GM18909 (cell line): ENCODE data around the gene CDHR5.
"Not testable (repeated sequence)": the region's sequence is repeated elsewhere in the genome, so short reads cannot be mapped to it uniquely, and the experiment has no call there.

Source experiments
- ATAC-seq: cut with Tn5 transposase; IDR thresholded peaks from one replicate; pipeline ENCODE4 v1.9.1; 2021; ENCODE audit warnings: mild to moderate bottlenecking; ENCODE audit not compliant: unreplicated experiment, poor library complexity

The CDHR5 gene

GRCh38 chr11:647672-648158 lies 23.0 kb upstream of the CDHR5 start:
- not testable (repeated sequence) for ATAC-seq

DNA sequence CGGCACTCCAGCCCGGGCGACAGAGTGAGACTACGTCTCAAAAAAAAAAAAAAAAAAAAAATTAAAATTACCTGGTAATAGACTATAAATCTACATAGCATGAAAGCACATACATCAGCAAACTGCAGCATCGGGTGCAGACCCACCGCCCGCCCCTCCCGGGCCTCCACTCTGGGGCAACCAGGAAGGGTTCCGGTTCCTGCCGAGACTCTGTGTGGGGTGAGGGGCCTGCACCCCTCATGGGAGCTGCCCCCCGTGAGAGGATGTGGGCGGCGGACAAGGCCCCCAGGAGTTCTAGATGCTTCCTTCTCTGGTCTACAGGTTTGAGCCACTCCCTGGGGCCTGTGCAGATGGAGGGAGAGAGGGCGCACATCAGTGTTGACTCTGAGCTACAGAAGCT lies 21.5 kb upstream of the CDHR5 start:
- ATAC-seq = no peak

DNA sequence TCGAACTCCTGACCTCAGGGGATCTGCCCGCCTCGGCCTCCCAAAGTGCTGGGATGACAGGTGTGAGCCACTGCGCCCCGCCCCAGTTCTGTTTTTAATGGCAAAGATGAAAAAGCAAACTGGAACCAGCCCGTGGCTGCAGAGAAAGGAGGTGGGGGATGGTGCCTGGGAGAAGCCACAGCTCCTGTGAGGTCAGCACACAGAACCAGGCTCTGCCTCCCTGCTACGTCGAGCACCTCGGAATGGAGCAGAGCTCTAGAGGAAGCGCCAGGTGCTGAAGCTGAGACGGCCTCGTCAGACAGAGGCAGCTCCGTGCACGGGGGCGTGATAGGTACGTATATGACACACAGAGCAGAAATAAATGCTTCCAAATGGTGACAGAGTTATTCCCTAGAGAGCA lies 20.8 kb upstream of the CDHR5 start:
- ATAC-seq = no peak

DNA sequence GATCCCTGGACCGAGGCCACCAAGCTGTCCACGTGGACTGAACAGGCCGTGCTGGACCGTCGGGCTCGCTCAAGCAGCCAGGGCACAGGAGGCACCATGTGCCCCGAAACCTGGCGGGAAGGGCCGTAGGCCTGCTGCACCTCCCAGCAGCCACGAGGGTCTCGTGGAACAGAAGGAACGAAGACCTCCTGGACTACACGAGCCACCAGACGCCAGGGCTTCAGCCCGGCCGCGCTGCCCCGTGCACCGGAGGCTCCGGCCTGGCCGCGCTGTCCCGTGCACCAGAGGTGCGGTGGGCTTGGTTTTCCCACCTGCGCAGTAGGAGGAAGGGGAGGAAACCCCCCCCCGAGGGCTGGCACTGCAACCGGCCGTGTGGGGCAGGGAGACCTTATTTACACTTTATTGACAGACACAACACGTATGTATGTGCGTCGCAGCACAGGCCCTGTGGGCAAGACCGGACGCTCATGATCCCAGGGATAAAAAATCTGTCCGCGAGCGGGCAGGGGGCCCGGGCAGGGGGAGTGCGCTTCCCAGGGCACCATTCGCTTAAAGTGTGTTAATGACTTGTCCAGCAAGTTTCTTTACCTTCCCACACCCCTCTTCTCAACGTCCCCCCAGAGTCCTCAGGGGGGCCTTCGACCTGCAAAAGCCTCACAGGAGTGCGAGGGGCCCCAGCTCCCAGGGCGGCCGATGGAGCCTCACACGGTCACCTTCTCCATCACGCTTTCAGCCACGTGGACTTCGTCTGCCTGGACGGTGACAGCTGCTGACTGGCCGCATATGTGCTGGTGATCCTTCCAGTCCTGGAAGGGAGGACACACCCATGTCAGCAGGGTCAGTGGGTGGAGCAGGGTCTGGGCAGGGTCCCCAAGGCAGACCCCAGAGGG lies 19.3 kb upstream of the CDHR5 start:
- ATAC-seq = no peak

DNA sequence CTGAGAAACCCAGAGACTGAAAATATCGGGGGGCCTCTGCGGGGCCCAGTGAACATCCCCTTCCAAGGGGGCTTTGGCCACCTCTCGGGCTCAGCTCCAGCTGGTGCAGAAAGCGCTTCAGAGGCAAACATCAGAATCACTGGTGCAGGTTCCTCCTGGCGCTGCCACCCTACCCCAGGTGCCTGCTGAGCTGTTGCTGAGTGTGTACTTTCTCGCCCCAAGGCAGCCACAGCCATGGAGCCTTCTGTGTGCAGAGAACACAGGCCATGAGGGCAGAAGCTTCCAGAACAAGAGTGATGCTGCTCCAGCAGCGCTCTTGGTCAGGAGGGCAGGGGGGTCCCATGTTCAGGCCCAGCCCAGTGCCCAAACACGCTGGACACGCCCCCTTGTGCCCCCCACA lies 18.6 kb upstream of the CDHR5 start:
- ATAC-seq = no peak

DNA sequence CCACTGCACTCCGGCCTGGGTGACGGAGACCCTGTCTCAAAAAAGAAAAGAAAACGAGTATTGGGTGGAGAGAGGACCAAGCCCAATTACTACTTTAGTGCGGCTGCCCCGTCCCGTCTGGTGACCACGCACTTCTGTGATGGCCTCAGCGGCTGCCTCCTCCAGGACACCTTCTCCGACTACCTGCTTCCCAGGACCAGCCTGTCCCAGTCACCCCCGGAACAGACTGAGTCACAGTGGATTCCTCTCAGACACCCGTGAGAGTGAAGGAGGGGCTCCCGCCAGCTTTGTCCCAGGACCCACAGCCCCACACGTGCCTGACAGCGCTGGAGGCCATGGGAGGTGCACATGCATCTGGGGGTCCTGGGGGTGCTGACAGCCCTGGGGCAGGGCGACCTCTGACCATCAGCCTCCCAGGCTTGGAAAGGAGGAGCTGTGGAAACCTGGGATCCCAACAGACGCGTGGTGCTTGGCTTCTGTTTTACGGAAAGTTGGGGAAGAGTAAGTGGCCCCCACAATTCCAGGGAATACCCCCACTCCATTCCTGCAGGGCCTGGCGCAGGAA lies 17.1 kb upstream of the CDHR5 start:
- ATAC-seq = no peak

- no peak for ATAC-seq
Observed at GRCh38 chr11:640021-640706, 15.4 kb upstream of the CDHR5 start.

- ATAC-seq = no peak
Observed at GRCh38 chr11:639332-639955, 14.7 kb upstream of the CDHR5 start.

DNA sequence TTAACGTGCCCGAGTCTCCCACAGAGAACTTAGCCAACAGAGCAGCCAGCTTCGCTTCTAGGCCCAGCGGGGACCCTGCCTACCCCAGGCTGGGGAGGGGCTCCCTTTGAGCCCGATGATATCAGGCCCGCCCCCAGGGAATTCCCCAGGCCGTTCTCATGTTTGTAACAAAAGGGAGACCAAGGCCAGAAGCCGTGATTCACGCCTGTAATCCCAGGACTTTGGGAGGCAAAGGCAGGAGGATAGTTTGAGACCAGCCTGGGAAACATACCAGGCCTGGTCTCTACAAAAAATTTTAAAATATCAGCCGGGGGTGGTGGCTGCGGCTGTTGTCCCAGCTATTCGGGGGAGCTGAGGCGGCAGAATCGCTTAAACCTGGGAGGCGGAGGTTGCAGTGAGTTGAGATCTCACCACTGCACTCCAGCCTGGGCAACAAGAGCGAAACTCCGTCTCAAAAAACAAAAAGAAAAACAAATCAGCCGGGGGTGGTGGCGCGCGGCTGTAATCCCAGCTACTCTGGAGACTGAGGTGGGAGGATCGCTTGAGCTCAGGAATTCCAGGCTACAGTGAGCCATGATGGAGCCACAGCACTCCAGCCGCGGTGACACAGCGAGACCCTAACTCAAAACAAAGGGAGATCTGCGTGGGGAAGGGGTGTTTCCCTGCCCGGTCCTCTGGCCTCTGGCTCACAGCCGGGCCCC lies 14.0 kb upstream of the CDHR5 start:
- no peak for ATAC-seq

DNA sequence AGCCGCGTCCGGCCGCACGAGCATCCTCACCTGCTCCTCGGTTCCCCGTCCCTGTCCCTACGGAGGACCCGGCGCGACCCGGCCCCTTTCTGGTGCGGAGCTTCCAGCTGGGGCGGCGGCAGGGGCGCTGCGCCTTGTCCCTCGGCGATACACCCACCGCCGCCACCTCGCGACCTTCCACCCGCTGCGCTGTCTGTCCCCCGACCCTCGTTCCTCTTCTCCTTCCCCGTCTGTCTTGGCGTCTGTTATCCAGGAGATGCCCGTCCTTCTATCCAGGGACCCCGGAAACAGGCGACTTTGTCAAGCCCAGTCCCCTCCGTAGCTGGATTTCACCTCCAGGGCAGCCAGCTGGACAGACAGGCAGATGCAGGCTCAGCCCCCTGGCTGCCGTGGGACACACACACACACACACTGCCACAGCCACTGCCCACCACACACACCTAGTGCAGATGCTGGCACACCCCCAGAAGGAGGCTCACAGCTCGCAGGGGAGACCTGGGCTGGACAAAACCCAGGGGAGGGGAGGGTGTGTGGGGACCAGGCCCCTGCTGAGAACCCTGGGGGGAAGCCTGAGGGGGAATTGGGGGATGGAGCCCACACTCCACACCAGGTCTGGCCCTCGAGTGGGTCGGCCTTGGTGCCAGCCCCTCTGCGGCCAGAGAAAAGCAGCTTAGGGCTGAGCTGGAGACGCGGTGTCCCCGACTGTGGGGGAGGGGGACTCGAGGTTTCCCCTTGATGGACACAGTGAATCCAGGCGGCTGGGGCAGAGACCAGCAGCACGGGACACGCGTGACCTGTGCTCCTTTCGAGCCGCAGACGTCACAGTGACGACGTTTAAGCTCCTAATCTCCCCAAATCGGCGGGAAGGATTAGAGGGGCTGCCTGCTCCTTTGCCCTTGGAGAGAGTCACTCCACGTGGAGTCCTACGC lies 13.1 kb upstream of the CDHR5 start:
- no peak for ATAC-seq

GRCh38 chr11:637333-637592 lies 12.5 kb upstream of the CDHR5 start:
- no peak for ATAC-seq

GRCh38 chr11:636511-637332 lies 12.0 kb upstream of the CDHR5 start, which contains the start of gene DRD4:
Gene DRD4 (plus strand): TSS chr11:637269. CDS start chr11:637305, 36 bp downstream.
- ATAC-seq = no peak

DNA sequence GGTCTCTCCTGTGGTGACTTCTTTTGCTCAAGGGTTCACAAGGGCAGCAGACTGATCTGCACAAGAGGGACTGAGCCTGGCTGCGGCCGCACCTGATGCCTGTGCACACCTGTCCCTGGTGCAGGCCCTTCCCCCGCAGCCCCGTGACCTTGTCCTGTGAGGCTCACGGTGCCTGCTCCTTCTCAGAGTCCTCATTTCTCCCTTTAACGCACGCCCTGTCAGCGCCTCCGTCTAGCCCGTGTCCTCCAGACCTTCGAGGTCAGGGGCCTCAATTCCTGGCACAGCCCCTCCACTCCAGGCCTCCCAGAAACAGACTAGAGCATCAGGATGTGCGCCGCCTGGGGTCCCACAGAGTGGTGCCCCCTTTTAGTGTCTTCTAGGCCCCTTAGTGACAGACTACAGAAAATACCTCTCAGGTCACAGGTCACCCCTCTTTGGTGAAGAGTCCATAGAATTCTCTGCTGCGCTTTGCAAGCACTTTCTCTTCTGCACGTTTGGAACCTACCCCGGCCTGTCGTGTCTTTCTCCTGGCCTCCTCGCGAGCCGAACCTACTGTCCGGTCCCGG lies 11.3 kb upstream of the CDHR5 start:
- no peak for ATAC-seq

DNA sequence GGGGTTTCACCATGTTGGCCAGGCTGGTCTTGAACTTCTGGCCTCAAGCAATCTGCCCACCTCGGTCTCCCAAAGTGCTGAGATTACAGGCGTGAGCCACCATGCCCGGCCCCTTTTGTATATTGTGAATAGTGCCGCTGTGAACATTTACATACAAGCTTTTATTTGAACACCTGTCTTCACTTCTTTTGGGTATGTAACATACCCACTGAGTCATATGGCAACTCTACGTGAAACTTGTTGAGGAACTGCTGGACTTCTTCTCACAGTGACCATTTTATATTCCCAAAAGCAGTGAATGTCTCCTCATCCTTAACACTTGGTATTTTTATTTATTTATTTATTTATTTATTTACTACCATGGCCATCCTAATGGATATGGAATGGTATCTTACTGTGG lies 6.1 kb upstream of the CDHR5 start:
- ATAC-seq = no peak

- ATAC-seq = no peak
Observed at GRCh38 chr11:629237-629583, 4.5 kb upstream of the CDHR5 start.

DNA sequence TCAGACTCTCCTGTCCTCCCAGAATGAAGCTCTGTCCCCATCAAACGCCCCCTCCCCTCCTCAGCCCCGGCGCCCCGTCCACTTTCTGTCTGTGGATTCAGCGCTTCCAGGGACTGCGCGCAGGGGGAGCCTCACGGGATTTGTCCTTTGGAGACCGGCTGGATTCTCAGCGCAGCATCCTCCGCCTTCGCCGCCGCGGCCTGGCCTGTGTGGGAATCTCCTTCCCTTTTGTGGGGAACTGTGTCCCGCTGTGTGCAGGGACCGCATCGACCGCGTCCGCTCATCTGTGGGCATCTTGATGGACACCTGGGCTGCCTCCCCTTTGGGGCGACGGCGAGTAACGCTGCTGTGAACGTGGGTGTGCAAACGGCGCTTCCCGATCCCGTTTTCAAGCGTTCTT lies 3.3 kb upstream of the CDHR5 start:
- no peak for ATAC-seq

DNA sequence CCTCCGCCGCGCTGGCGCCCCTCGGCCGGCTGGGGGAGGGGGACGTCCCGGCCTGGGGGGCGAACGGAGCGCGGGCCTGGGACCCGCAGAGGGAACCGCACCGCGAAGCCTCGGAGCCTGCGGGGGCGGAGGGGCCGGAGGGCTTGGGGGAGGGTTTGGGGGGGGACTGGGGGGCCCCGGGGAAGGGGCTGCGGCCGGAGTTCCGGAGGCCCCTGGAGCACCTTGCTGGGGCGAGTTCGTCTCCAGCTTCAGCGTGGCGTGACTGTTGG lies 2.5 kb upstream of the CDHR5 start:
- ATAC-seq = no peak

- ATAC-seq = no peak
Observed at GRCh38 chr11:626475-627307, 1.9 kb upstream of the CDHR5 start, which contains the start of gene SCT. Gene SCT (minus strand): TSS chr11:627181. CDS start chr11:627143, 38 bp downstream.
